Measurements from ENCODE around the gene GPATCH2. TPM values are rescaled to one million over a fixed set of nuclear protein-coding genes. Genes with fewer than 3 reads are reported as not detected.

GPATCH2 gene
- 10 to 100 TPM; 10.4 to 22.7 (median 12.1) TPM for total RNA-seq

- no peak for TF ChIP-seq CTCF (IDR thresholded peaks at IDR 0.05)
- ATAC-seq (ENCODE audit: low FRiP score): peak; percentile 94
- DNase-seq (ENCODE audit: low spot score): peak; percentile 35
Observed at GRCh38 chr1:217630711-217631591, at the start of gene GPATCH2, which contains the start of gene SPATA17. Gene GPATCH2, minus strand, starts transcription at chr1:217631090. Its CDS starts 119 bp downstream, at chr1:217630971. Gene SPATA17, plus strand, starts transcription at chr1:217631344. Its CDS starts 35 bp downstream, at chr1:217631379.

DNA sequence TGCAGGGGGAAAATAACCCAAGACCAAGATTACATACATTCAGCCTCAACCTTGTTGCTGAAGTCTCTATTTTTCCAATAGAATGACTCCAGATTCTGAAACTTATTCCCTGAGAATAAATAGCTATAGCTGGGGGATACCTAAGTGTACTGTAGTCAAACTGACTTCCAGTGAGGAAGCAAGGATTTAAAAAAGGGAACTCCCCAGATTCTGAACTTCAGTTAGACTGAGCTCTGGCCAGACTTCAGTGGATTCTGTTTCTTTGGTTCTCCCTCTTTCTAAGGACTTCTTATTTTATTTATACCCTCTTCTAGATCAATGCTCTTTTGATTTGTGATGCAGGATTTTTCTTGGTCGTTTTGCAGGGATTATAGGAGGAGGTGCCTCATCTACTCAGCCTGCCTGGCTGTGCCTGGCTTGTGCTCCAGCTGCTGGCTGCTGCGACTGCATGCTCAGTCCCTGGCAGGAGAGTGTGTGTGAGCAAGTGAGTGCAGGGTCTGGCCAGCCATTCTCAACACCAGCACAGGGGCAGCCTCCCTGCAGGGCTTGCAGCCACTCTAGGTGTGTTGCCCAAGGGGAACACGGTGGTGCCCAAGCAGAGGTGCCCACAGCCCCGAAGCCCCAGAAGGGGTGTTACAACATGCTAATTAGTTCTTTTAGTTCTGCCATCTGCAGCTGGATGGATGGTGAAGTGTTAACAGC lies 43.3 kb upstream of the GPATCH2 start:
- TF ChIP-seq CTCF (IDR thresholded peaks at IDR 0.05): no peak
- DNase-seq (ENCODE audit: low spot score) (no peak), ATAC-seq (ENCODE audit: low FRiP score) (no peak)

DNA sequence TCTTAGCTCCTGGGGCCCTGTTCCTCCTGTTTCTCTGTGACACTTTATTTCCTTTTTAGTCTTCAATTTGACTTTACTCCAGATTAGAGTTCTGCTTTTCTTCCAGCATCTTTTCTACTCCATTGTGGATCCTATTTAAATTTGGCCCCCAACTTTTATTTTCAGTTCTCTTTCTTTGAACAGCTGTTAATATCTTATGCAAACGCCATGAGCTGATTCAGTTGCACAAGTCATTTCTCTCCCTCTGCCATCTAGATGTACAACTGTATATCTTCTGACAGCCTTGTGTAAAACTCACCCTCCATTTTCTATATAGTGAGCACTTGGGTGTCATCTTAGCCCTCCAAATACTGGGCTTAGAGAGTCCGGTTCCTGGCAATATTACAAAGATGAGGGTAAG lies 42.5 kb upstream of the GPATCH2 start:
- no peak for DNase-seq (ENCODE audit: low spot score)
- ATAC-seq (ENCODE audit: low FRiP score): no peak
- TF ChIP-seq CTCF (IDR thresholded peaks at IDR 0.05): no peak

DNA sequence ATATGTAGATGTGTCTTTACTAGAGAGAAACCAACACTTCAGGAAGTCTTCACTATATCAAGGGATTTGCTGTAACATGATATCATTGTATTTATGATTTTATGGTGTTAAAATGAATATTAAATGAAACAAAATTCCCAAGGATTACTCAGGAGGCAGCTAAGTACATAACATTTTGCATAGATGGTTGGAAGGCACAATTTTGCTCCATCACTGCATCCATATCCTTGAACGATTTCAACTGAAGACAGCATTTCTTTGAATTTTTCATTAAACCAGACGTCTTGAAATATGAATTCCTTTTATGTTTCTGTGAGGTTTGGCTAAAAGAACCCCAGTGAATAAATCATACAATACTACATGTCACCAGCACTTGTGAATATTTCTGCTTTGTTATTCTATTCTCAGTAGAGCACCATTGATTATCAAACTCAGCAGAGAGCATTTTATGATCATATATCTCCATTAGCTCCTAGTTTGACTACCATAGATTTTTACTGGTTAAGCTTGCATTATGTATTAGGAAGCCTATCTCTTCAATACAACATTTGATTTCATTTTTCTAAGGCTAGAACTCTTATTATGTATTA lies 37.6 kb upstream of the GPATCH2 start:
- DNase-seq (ENCODE audit: low spot score): no peak
- TF ChIP-seq CTCF (IDR thresholded peaks at IDR 0.05): no peak
- no peak for ATAC-seq (ENCODE audit: low FRiP score)

DNA sequence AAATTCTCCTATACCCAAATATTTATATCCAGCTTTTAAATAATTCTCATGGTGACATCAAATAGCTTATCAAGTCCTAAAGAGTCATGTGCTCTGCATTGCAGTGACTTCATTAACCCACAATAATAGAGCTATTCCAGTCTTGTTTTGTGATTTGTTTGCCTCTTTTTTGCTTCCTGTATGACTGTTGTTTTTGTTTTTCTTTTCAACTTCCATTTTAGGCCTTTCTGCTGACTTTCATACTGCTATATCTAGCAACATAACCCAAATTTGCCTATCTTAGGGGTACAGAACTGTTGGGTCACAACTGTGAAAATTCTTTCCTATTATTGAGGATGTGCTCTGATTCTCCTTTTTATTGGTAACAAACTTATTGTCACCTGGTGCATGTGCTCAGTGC lies 30.5 kb upstream of the GPATCH2 start:
- no peak for ATAC-seq (ENCODE audit: low FRiP score)
- no peak for DNase-seq (ENCODE audit: low spot score)
- no peak for TF ChIP-seq CTCF (IDR thresholded peaks at IDR 0.05)

GRCh38 chr1:217660353-217661062 lies 29.6 kb upstream of the GPATCH2 start:
- DNase-seq (ENCODE audit: low spot score) (no peak), ATAC-seq (ENCODE audit: low FRiP score) (peak; percentile 71)

More at GRCh38 chr1:217660353-217661062, 29.6 kb upstream of the GPATCH2 start:
- TF ChIP-seq CTCF (IDR thresholded peaks at IDR 0.05): no peak

All from omental fat pad (tissue), 4 donors.